ENCODE data around the gene NUDT3.
"Not testable (repeated sequence)": the region's sequence is repeated elsewhere in the genome, so short reads cannot be mapped to it uniquely, and the experiment has no call there.

Gene NUDT3

DNA sequence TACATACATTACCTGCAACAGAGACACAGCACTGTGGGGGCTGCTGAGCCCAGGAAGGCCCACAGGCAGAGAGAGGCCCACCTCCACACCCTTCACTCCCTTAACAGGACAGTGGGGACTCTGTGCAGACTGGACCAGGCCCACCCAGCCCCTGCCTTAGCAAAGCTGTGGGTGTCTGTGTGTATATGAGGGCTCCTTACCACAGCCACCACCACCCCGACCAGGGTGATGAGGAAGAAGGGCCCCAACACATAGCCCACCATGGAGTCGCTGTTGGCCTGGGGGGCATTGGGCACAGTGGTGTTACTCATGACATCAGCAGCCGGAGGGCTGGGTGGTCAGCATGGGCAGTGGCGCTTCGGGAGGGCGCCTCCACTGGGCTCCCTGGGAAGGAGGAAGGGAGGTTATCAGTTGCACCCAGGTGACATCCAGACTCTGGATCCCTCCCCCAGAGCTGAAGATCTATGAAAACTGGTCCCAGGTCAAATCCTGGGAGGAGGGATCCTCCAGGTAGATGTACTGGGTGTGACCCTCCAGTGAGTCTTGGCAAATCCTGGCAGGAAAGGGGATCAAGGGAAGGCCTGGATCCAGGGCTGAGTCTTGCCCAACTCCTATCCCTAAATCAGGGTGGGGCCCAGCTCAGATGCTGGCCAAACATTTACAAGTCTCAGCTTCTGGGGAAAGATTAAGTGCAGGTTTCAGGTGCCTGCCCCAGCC lies 144.8 kb downstream of the NUDT3 start:
- ChIA-PET CTCF (interaction anchor here (0.7 to 2.6 kb wide), 2 partner anchors 51 to 167 kb away, joined by 4 to 13 read pairs; no protein-coding TSS in a partner anchor), POLR2A (interaction anchor here (1.0 to 3.2 kb wide), 5 partner anchors 11 to 178 kb away, joined by 4 to 42 read pairs (median 13); partner anchors contain the start of genes HMGA1 and RPS10)
- peak; percentile 3 for DNase-seq (ENCODE audit: extremely low spot score)
- TF ChIP-seq SUZ12 (IDR thresholded peaks at IDR 0.05) (no peak), CTBP1 (IDR thresholded peaks at IDR 0.05; ENCODE audit: borderline replicate concordance) (no peak), HDGF (IDR thresholded peaks at IDR 0.05; ENCODE audit: borderline replicate concordance) (no peak), FOXK2 (IDR thresholded peaks at IDR 0.05) (no peak), SP1 (IDR thresholded peaks at IDR 0.05) (no peak), FOXM1 (IDR thresholded peaks at IDR 0.05; ENCODE audit: borderline replicate concordance) (no peak), LEF1 (IDR thresholded peaks at IDR 0.05; ENCODE audit: borderline replicate concordance) (no peak), L3MBTL2 (conservative IDR thresholded peaks at IDR 0.05) (no peak)
- TF ChIP-seq, protein P1, sequence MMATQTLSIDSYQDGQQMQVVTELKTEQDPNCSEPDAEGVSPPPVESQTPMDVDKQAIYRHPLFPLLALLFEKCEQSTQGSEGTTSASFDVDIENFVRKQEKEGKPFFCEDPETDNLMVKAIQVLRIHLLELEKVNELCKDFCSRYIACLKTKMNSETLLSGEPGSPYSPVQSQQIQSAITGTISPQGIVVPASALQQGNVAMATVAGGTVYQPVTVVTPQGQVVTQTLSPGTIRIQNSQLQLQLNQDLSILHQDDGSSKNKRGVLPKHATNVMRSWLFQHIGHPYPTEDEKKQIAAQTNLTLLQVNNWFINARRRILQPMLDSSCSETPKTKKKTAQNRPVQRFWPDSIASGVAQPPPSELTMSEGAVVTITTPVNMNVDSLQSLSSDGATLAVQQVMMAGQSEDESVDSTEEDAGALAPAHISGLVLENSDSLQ (IDR thresholded peaks at IDR 0.05): no peak

DNA sequence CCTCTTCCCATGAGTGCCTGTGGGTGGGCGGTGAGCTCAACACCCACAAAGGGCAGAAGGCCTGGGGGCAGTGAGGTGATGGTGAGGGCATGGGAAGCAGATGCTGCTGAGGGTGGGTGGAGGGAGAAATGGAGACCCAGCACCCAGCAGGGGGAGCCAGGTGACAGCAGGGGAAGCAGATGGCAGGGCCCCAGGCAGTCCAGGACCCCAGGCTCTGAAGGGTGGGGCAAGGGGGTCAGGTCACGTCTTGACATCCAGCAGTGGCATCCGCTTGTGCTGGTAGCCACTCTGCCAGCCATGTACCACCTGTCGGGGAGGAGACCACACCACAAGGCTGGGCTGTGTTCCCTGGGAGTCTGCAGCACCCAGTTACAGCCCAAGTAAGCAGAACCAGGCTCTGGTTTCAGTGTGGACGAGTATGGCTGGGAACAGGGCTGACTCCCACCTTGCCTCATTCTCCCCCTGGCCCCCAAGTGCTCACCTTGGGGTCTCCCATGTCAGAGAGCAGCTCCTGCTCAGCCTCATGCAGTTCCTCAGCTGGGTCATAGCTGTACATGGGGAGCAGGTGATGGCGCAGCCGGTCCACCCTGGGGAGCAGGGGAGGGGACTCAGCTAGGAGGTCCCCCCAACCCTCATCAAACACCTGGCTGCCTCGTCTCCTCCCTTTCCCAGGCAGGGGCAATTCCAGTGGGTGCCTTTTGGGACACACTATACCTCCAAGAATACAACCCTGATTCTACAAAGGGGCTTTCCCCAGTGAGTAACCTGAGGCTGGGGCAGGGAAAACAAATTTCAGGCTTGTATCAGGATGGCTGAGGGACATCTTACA lies 145.7 kb downstream of the NUDT3 start:
- ChIA-PET POLR2A (interaction anchor here (1.0 kb wide), 1 partner anchor 170 kb away, joined by 4 read pairs; no protein-coding TSS in a partner anchor), CTCF (interaction anchor here (1.1 to 2.6 kb wide), 2 partner anchors 84 to 168 kb away, joined by 3 to 13 read pairs; no protein-coding TSS in a partner anchor)
- no peak for TF ChIP-seq ELF4 (IDR thresholded peaks at IDR 0.05)
- TF ChIP-seq BHLHE40 (IDR thresholded peaks at IDR 0.05; ENCODE audit: borderline replicate concordance): no peak
- TF ChIP-seq ARNT (IDR thresholded peaks at IDR 0.05): no peak
- no peak for TF ChIP-seq SP1 (IDR thresholded peaks at IDR 0.05)
- no peak for TF ChIP-seq LEF1 (IDR thresholded peaks at IDR 0.05; ENCODE audit: borderline replicate concordance)
- TF ChIP-seq HDGF (IDR thresholded peaks at IDR 0.05; ENCODE audit: borderline replicate concordance): no peak
- TF ChIP-seq SUZ12 (IDR thresholded peaks at IDR 0.05): no peak
- TF ChIP-seq FOXA1 (IDR thresholded peaks at IDR 0.05): no peak
- TF ChIP-seq NFRKB (IDR thresholded peaks at IDR 0.05): no peak
- no peak for TF ChIP-seq CTBP1 (IDR thresholded peaks at IDR 0.05; ENCODE audit: borderline replicate concordance)
- no peak for TF ChIP-seq TARDBP (IDR thresholded peaks at IDR 0.05)
- TF ChIP-seq ZNF384 (IDR thresholded peaks at IDR 0.05): no peak
- TF ChIP-seq FOXM1 (IDR thresholded peaks at IDR 0.05; ENCODE audit: borderline replicate concordance): no peak
- TF ChIP-seq FOXK2 (IDR thresholded peaks at IDR 0.05): no peak
- TF ChIP-seq L3MBTL2 (conservative IDR thresholded peaks at IDR 0.05): no peak
- TF ChIP-seq, protein P1 (IDR thresholded peaks at IDR 0.05): no peak
- peak; percentile 32 for DNase-seq (ENCODE audit: extremely low spot score)

DNA sequence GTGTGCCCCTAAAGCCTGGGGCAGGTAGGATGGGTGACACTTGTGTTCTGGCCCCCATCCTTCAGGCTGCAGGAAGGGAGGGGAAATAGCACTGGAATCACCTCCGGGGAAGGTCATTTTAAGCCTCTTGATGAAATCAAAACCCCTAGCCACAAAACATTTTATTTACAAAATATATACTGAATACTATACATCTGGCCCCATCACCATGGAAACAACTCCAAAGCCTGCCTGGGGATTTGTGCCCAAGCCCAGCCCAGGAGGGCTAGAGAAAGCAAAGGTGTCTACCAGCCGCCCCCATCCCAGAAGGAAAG lies 146.3 kb downstream of the NUDT3 start:
- POLR2A ChIA-PET: no interaction called here
- CTCF ChIA-PET: interaction anchor here (1.1 to 2.6 kb wide), 2 partner anchors 83 to 169 kb away, joined by 3 to 13 read pairs; no protein-coding TSS in a partner anchor
- TF ChIP-seq ZNF384 (IDR thresholded peaks at IDR 0.05) (no peak), BHLHE40 (IDR thresholded peaks at IDR 0.05; ENCODE audit: borderline replicate concordance) (no peak), FOXK2 (IDR thresholded peaks at IDR 0.05) (no peak), LEF1 (IDR thresholded peaks at IDR 0.05; ENCODE audit: borderline replicate concordance) (no peak), NFRKB (IDR thresholded peaks at IDR 0.05) (no peak), L3MBTL2 (conservative IDR thresholded peaks at IDR 0.05) (no peak), ARNT (IDR thresholded peaks at IDR 0.05) (no peak), FOXM1 (IDR thresholded peaks at IDR 0.05; ENCODE audit: borderline replicate concordance) (no peak), ELF4 (IDR thresholded peaks at IDR 0.05) (no peak), SP1 (IDR thresholded peaks at IDR 0.05) (no peak), HDGF (IDR thresholded peaks at IDR 0.05; ENCODE audit: borderline replicate concordance) (no peak), FOXA1 (IDR thresholded peaks at IDR 0.05) (no peak), SUZ12 (IDR thresholded peaks at IDR 0.05) (no peak), CTBP1 (IDR thresholded peaks at IDR 0.05; ENCODE audit: borderline replicate concordance) (no peak), TARDBP (IDR thresholded peaks at IDR 0.05) (no peak)
- TF ChIP-seq, protein P1 (IDR thresholded peaks at IDR 0.05): no peak
- peak; percentile 2 for DNase-seq (ENCODE audit: extremely low spot score)

DNA sequence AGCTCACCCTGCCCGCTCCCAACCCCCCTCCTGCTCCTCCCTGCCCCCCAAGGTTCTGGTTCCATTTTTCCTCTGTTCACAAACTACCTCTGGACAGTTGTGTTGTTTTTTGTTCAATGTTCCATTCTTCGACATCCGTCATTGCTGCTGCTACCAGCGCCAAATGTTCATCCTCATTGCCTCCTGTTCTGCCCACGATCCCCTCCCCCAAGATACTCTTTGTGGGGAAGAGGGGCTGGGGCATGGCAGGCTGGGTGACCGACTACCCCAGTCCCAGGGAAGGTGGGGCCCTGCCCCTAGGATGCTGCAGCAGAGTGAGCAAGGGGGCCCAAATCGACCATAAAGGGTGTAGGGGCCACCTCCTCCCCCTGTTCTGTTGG lies 146.7 kb downstream of the NUDT3 start:
- POLR2A ChIA-PET; DNase-seq (ENCODE audit: extremely low spot score): not testable (repeated sequence)
- CTCF ChIA-PET: interaction anchor here (1.1 to 2.6 kb wide), 2 partner anchors 83 to 169 kb away, joined by 3 to 13 read pairs; no protein-coding TSS in a partner anchor

DNA sequence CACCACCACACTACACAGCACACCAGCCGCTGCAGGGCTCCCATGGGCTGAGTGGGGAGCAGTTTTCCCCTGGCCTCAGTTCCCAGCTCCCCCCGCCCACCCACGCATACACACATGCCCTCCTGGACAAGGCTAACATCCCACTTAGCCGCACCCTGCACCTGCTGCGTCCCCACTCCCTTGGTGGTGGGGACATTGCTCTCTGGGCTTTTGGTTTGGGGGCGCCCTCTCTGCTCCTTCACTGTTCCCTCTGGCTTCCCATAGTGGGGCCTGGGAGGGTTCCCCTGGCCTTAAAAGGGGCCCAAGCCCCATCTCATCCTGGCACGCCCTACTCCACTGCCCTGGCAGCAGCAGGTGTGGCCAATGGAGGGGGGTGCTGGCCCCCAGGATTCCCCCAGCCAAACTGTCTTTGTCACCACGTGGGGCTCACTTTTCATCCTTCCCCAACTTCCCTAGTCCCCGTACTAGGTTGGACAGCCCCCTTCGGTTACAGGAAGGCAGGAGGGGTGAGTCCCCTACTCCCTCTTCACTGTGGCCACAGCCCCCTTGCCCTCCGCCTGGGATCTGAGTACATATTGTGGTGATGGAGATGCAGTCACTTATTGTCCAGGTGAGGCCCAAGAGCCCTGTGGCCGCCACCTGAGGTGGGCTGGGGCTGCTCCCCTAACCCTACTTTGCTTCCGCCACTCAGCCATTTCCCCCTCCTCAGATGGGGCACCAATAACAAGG lies 147.3 kb downstream of the NUDT3 start:
- DNase-seq (ENCODE audit: extremely low spot score); POLR2A ChIA-PET: not testable (repeated sequence)
- CTCF ChIA-PET: interaction anchor here (1.1 kb wide), 1 partner anchor 82 kb away, joined by 3 read pairs; no protein-coding TSS in a partner anchor

Measured in HEK293T (cell line).